SKM-1 treated with dmso at 0.1 percent for 144 hours (cell line): Measurements from ENCODE around the gene AGMO.

Source experiments
- DNase-seq: peaks from one replicate; lab custom pipeline; 2025; ENCODE audit not compliant: unreplicated experiment; lab: John Stamatoyannopoulos, UW

Gene AGMO

GRCh38 chr7:15159261-15159660, 402.6 kb downstream of the AGMO start:
- DNase-seq = no peak

GRCh38 chr7:15158141-15158810, 403.5 kb downstream of the AGMO start:
- DNase-seq = no peak
